Endothelial cell of umbilical vein (primary cell): Measurements from ENCODE around the gene DMXL2.

ENCODE experiments used
- EZH2 ChIP-seq: IDR thresholded peaks from 2 replicates; pipeline ENCODE4 v1.6.1; 2012; ENCODE audit warnings: borderline replicate concordance, low read depth, mild to moderate bottlenecking, moderate library complexity, low read length, inconsistent platforms; ENCODE audit not compliant: severe bottlenecking
- FOS ChIP-seq: IDR thresholded peaks from 2 replicates; pipeline ENCODE4 v1.6.1; 2011; ENCODE audit warnings: mild to moderate bottlenecking, low read length, moderate library complexity, borderline replicate concordance; ENCODE audit not compliant: insufficient read depth
- JUN ChIP-seq: IDR thresholded peaks from 2 replicates; pipeline ENCODE4 v1.6.1; 2011; ENCODE audit warnings: borderline replicate concordance, low read depth; ENCODE audit not compliant: insufficient read length, insufficient read depth
- MYC ChIP-seq: IDR thresholded peaks from one replicate; pipeline ENCODE4 v1.6.1; 2011; ENCODE audit warnings: mild to moderate bottlenecking, low read depth, low read length
- POLR2A ChIP-seq: IDR thresholded peaks from 2 replicates; pipeline ENCODE4 v1.6.1; 2012; ENCODE audit warnings: low read depth, mild to moderate bottlenecking, control low read depth, low read length
- POLR2AphosphoS5 ChIP-seq: IDR thresholded peaks from 2 replicates; pipeline ENCODE4 v1.6.1; 2012; ENCODE audit warnings: low read depth, mild to moderate bottlenecking, control low read depth, low read length, moderate library complexity; ENCODE audit not compliant: insufficient read depth
- TF ChIP-seq, protein P1 (sequence below), 2 donors: IDR thresholded peaks; 1 replicate in 1 of 2; 2 replicates in 1 of 2; pipeline ENCODE4 v1.5.1; 2011; ENCODE audit warnings: low read length in 2 of 2, mild to moderate bottlenecking in 2 of 2, moderate library complexity in 2 of 2, control low read depth in 1 of 2, inconsistent platforms in 1 of 2, low read depth in 1 of 2; ENCODE audit not compliant: insufficient read depth in 1 of 2; ENCODE audit errors: extremely low read depth in 1 of 2
- TF ChIP-seq, protein P2 (sequence below): IDR thresholded peaks from 2 replicates; pipeline ENCODE4 v1.6.1; 2011; ENCODE audit not compliant: insufficient read depth, insufficient read length

DNA sequence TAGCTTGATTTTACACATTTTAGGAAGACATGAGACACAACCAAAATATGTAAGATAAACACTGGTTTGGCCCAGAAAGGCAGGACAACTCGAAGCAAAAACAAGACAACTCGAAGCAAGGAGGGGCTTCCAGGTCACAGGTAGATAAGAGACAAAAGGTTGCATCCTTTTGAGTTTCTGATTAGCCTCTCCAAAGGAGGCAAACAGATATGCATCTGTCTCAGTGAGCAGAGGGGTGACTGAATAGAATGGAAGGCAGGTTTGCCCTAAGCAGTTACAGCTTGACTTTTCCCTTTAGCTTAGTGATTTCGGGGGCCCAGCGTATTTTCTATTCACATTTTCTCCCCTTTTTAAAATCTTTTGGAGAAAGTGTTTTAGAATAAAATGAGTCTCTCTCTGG is 206.4 kb downstream of the DMXL2 start:
- TF ChIP-seq EZH2 (no peak), POLR2A (no peak), POLR2AphosphoS5 (no peak), MYC (no peak), FOS (no peak), JUN (no peak)
- TF ChIP-seq, protein P1, sequence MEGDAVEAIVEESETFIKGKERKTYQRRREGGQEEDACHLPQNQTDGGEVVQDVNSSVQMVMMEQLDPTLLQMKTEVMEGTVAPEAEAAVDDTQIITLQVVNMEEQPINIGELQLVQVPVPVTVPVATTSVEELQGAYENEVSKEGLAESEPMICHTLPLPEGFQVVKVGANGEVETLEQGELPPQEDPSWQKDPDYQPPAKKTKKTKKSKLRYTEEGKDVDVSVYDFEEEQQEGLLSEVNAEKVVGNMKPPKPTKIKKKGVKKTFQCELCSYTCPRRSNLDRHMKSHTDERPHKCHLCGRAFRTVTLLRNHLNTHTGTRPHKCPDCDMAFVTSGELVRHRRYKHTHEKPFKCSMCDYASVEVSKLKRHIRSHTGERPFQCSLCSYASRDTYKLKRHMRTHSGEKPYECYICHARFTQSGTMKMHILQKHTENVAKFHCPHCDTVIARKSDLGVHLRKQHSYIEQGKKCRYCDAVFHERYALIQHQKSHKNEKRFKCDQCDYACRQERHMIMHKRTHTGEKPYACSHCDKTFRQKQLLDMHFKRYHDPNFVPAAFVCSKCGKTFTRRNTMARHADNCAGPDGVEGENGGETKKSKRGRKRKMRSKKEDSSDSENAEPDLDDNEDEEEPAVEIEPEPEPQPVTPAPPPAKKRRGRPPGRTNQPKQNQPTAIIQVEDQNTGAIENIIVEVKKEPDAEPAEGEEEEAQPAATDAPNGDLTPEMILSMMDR (IDR thresholded peaks at IDR 0.05; ENCODE audit: extremely low read depth in 1 of 2, insufficient read depth in 1 of 2, low read depth in 1 of 2, low read length in 2 of 2), result no peak
- TF ChIP-seq, protein P2, sequence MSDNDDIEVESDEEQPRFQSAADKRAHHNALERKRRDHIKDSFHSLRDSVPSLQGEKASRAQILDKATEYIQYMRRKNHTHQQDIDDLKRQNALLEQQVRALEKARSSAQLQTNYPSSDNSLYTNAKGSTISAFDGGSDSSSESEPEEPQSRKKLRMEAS, result no peak
